Measurements from ENCODE around the gene MUSTN1. TPM values are rescaled to one million over a fixed set of nuclear protein-coding genes. Genes with fewer than 3 reads are reported as not detected.
A peak's percentile ranks its signal among the peaks of the same experiment; 100 is the strongest.

The MUSTN1 gene
- total and polyA plus RNA-seq, 2 of the 13 experiments (the other 11 are each of a cell fraction or from before 2014, with no cell fraction given), result 0.84 to 1.4 TPM

- TF ChIP-seq RBM22 (optimal IDR thresholded peaks at IDR 0.05; ENCODE audit: low read length) (no peak), ZFP1 (CRISPR knock-in tag; IDR thresholded peaks at IDR 0.05) (no peak), MTERF4 (CRISPR knock-in tag; IDR thresholded peaks at IDR 0.05) (no peak), MLXIP (CRISPR knock-in tag; IDR thresholded peaks at IDR 0.05; ENCODE audit: borderline replicate concordance) (no peak), CSRNP2 (CRISPR knock-in tag; conservative IDR thresholded peaks at IDR 0.05; ENCODE audit: low read depth) (no peak), HDAC6 (IDR thresholded peaks at IDR 0.05; ENCODE audit: low read depth, low read length) (no peak)
Observed at GRCh38 chr3:52871761-52872160, 36.9 kb upstream of the MUSTN1 start (continued).

GRCh38 chr3:52870471-52870870 is 35.7 kb upstream of the MUSTN1 start:
- in situ Hi-C loops (cut with HindIII; ENCODE audit: extremely low pct_ligation_motif_present, low pct_unique_long_range_greater_than_20kb), result no loop called here
- no peak for DNase-seq (ENCODE audit: low spot score)
- WGBS (ENCODE audit: low lambda C conversion rate), result 93% methylated on average over 8 of the region's 10 CpGs
- no peaks in the 10 kb centered on the region for H3K36me3 ChIP-seq (replicated peaks in 1 of 2; ENCODE audit: control insufficient read depth in 1 of 2, insufficient read depth in 2 of 2, low read length in 2 of 2)
- H3K4me2 ChIP-seq (ENCODE audit: low read depth, low read length), result no peak overlapping the region
- ChIA-PET CTCF (ENCODE audit: low intra/inter-chr PET ratio, low total read pairs) (no interaction called here), POLR2A (no interaction called here)
- no peaks in the 10 kb centered on the region for H4K20me1 ChIP-seq (ENCODE audit: insufficient read depth, low read length)
- no peaks in the 10 kb centered on the region for H3K27me3 ChIP-seq (ENCODE audit: control insufficient read depth in 1 of 2, insufficient read depth in 2 of 2, low read length in 2 of 2)
- no peak overlapping the region for H2AFZ ChIP-seq (ENCODE audit: low read length)
- H3K4me1 ChIP-seq (ENCODE audit: insufficient read depth, low read length), result peaks cover 33% of the 10 kb centered on the region
- H3K79me2 ChIP-seq (ENCODE audit: insufficient read depth, low read length), result no peaks in the 10 kb centered on the region
- ATAC-seq, result no peak
- no TSS peak for BruUV-seq (replicated peaks)
- intact Hi-C loops (cut with micrococcal nuclease; ENCODE audit: unreplicated experiment), result no loop called here
- FAIRE-seq, result no peak
- H3K9me3 ChIP-seq (ENCODE audit: low read length), result no peaks in the 10 kb centered on the region
- peak; percentile 13; the same call in 1 of the 2 replicates for TF ChIP-seq ZNF687 (CRISPR knock-in tag; IDR thresholded peaks at IDR 0.05)
- TF ChIP-seq FOXC1 (CRISPR knock-in tag; IDR thresholded peaks at IDR 0.05; ENCODE audit: borderline replicate concordance), result 0 out of 2 replicates have a peak, but pooled peaks have one; percentile 18
- TF ChIP-seq GABPB1 (CRISPR knock-in tag; IDR thresholded peaks at IDR 0.05), result 0 out of 2 replicates have a peak, but pooled peaks have one; percentile 10
- no peak for TF ChIP-seq HNRNPUL1 (IDR thresholded peaks at IDR 0.05; ENCODE audit: low read depth, low read length)
- no peak overlapping the region for H3K9ac ChIP-seq (ENCODE audit: insufficient read depth, low read depth, low read length)
- H3K4me3 ChIP-seq (replicated peaks in 1 of 3; ENCODE audit: insufficient read depth in 1 of 3, low read depth in 2 of 3, low read length in 3 of 3), result no peak overlapping the region
- H3K27ac ChIP-seq (ENCODE audit: extremely low read length, insufficient read depth, low read length), result no peak overlapping the region
